Brain microvascular endothelial cell (primary cell): ENCODE results near the gene PLD1.
A peak's percentile ranks its signal among the peaks of the same experiment; 100 is the strongest.

Experiments
- DNase-seq: peaks from one replicate; pipeline ENCODE4 v3.0.0-alpha.2; 2020
- H3K27ac ChIP-seq: fragments of 250-450 bp; sonication (Bioruptor Pico); 2 replicates; pipeline ENCODE4 v1.5.1; 2020; ENCODE audit warnings: mild to moderate bottlenecking, moderate library complexity
- H3K27me3 ChIP-seq: fragments of 250-450 bp; sonication (Bioruptor Pico); replicated peaks from 2 replicates; pipeline ENCODE4 v1.5.1; 2020; ENCODE audit warnings: mild to moderate bottlenecking
- H3K36me3 ChIP-seq: fragments of 250-450 bp; sonication (Bioruptor Pico); replicated peaks from 2 replicates; pipeline ENCODE4 v1.5.1; 2020; ENCODE audit warnings: mild to moderate bottlenecking
- H3K4me3 ChIP-seq: 2 replicates; pipeline ENCODE4 v1.5.1; 2011; ENCODE audit warnings: low read depth, mild to moderate bottlenecking, control low read depth, low read length, moderate library complexity
- in situ Hi-C: cut with HindIII; loops from 2 replicates; pipeline ENCODE4 v1.10.0; 2017; ENCODE audit warnings: low sequenced_read_pairs, low pct_ligation_motif_present
- TF ChIP-seq, protein P1 (sequence below): IDR thresholded peaks from 2 replicates; pipeline ENCODE4 v1.5.1; 2011; ENCODE audit warnings: low read depth, mild to moderate bottlenecking, moderate library complexity, low read length, control low read depth, inconsistent platforms; ENCODE audit errors: missing control alignments

Gene PLD1

DNA sequence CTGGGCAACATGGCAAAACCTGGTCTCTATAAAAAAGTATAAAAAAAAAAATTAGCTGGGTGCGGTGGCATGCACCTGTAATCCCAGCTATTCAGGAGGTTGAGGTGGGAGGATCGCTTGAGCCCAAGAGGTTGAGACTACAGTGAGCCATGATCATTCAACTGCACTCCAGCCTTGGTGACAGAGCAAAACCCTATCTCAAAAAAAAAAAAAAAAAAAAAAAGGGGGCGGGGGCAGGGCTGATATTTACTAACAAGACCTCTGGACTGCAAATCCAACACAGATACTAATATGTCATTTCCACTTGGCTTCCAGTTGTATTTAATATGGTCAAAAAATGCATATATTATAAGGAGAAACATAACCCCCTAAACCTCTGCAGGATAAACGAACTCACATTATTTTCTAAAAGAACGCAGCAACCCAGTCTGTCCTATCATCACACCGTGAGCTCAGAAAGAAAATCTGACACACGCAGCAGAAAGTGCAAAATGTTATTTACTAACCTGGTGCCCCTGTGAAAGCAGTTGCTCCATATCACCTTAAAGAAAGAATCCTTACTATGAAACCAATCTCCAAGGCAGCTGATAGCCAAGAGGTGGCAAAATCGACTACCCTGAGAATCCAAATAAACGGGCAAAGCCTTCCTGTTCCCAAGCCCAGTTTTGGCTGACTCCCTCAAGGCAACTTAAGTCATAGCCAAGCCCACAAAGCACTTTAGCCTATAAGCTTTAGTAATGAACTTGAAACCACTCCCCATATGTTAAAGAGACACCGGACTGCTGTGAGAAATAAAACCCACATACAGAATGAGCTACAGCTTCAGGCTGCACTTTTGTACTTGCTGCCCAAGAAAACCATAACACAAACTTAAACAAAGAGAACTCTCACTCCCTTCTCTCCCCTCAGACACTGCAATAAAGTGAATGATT is 39.3 kb downstream of the PLD1 start:
- DNase-seq: peak; percentile 80
- H3K27ac ChIP-seq: peak overlapping the region; percentile 47
- in situ Hi-C loops: no loop called here
- no peaks in the 10 kb centered on the region for H3K36me3 ChIP-seq
- H3K4me3 ChIP-seq: peak overlapping the region; percentile 59
- no peaks in the 10 kb centered on the region for H3K27me3 ChIP-seq
- TF ChIP-seq, protein P1, sequence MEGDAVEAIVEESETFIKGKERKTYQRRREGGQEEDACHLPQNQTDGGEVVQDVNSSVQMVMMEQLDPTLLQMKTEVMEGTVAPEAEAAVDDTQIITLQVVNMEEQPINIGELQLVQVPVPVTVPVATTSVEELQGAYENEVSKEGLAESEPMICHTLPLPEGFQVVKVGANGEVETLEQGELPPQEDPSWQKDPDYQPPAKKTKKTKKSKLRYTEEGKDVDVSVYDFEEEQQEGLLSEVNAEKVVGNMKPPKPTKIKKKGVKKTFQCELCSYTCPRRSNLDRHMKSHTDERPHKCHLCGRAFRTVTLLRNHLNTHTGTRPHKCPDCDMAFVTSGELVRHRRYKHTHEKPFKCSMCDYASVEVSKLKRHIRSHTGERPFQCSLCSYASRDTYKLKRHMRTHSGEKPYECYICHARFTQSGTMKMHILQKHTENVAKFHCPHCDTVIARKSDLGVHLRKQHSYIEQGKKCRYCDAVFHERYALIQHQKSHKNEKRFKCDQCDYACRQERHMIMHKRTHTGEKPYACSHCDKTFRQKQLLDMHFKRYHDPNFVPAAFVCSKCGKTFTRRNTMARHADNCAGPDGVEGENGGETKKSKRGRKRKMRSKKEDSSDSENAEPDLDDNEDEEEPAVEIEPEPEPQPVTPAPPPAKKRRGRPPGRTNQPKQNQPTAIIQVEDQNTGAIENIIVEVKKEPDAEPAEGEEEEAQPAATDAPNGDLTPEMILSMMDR: no peak

DNA sequence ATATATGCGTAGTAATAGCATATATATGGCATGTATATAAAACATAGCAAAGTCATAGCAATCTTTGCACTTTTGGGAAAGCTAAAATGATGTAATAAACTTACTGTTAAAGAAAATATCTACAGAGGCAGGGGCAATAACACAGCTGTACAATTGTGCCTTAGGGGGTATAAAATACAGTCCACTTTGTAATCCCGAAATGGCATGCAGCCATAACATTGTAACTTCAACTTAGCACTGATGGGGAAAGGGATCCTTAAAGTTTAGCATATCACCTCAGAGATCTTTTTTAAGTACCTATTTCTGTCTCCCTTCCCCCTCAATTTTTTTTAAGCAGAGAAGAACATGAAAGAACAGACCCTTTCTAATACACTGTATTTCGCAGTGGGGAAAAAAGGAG is 40.8 kb downstream of the PLD1 start:
- H3K27me3 ChIP-seq: no peaks in the 10 kb centered on the region
- in situ Hi-C loops: no loop called here
- DNase-seq: no peak
- TF ChIP-seq, protein P1: no peak
- H3K36me3 ChIP-seq: no peaks in the 10 kb centered on the region
- H3K4me3 ChIP-seq: no peak overlapping the region
- H3K27ac ChIP-seq: no peak overlapping the region

DNA sequence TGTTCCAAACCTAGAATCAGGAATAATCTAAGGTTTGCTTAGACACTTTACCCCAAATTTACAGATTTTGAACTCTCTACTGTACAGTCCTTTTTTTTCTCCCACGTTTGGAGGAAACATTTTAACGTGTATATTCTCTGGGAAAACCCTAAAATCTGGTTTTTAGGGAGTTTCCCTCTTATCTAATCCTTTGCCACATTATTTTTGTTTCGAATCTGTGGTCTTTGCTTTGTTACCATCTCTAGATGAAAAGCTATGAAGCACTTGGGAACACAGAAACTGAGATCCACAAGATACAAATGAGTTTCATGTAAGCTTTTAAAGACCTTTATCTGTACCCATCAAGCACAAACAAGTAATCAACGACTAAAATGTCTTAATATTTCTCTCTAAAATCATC is 41.3 kb downstream of the PLD1 start:
- Histone ChIP-seq H3K36me3 (no peaks in the 10 kb centered on the region), H3K4me3 (no peak overlapping the region)
- in situ Hi-C loops: no loop called here

DNA sequence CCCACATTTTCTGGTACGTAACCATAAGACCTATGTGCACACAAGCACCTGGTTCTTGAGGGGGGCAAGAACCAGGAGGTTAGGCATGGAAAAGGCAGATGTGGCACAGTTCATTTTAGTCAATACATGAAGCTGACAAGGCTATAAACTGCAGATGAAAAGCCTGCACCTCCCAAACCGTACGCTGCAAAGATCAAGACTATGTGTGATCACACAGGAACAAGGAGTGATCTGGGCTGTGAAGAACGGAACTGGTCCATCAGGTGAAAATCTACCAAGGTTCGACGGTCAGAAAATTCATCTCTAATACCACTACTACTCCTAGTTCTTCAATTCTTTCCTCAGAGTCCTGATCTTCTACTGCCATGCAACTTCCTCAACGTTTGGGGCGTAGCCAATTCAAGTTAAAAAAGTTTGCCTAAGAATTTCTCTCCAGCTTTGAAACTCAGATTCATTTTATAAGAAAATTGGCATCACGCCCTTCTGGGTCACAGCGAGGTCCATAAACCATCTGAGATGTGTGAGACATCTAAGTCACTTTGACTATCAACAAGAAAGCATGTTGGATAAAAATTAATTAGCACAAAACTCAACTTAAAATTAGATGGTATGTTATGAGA is 41.9 kb downstream of the PLD1 start:
- in situ Hi-C loops: no loop called here
- TF ChIP-seq, protein P1: no peak
- no peak overlapping the region for H3K27ac ChIP-seq
- no peaks in the 10 kb centered on the region for H3K27me3 ChIP-seq
- H3K4me3 ChIP-seq: no peak overlapping the region
- no peaks in the 10 kb centered on the region for H3K36me3 ChIP-seq
- DNase-seq: no peak

More for the DNA sequence above, 41.3 kb downstream of the PLD1 start:
- H3K27ac ChIP-seq: no peak overlapping the region
- TF ChIP-seq, protein P1: no peak
- no peak for DNase-seq
- no peaks in the 10 kb centered on the region for H3K27me3 ChIP-seq

DNA sequence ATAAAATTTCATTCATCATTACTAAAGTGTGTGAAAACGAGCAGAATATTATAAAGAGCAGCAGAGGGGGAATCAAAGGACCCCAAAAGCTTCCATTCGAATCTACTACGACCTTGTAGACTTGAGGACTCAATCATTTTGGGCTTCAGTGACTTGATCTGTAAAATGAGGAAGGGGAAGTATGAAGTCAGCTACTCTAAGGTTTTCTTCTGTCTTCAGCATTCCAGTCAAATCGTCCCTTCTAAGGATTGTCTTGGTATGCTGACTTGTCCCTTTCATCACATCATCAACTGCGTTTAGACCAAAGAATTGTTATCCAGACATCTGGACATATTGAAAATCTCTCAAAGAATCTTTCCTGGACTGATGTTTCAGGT is 44.8 kb downstream of the PLD1 start:
- DNase-seq: no peak
- TF ChIP-seq, protein P1: no peak
- Histone ChIP-seq H3K4me3 (no peak overlapping the region), H3K27me3 (no peaks in the 10 kb centered on the region), H3K36me3 (no peaks in the 10 kb centered on the region), H3K27ac (no peak overlapping the region)
- in situ Hi-C loops: no loop called here
